HUDEP-2 (cell line): ENCODE measurements around the gene CXorf58.
"Not testable (repeated sequence)": the region's sequence is repeated elsewhere in the genome, so short reads cannot be mapped to it uniquely, and the experiment has no call there.

Experiments
- DNase-seq, 76 experiments: peaks; one replicate each; lab custom pipeline; 2025; ENCODE audit not compliant: unreplicated experiment in 76 of 76; lab: John Stamatoyannopoulos, UW

CXorf58 gene, protein sequence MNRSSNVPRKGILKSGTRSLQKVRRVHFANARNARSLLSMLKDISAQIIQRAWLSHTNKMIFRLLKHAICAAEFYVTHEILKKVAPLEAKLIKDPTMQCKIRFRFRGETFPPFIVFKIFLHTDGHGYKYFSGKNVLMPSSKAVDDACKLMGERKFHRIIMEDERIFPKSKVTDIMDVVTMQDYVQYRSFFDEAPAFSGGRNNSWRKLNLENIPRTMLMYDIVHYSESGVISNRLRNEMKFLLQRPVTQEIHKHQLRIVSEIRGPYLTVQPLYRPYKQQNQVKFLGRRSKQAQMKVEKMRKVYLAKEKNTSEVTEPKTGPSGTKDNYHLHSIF

DNA sequence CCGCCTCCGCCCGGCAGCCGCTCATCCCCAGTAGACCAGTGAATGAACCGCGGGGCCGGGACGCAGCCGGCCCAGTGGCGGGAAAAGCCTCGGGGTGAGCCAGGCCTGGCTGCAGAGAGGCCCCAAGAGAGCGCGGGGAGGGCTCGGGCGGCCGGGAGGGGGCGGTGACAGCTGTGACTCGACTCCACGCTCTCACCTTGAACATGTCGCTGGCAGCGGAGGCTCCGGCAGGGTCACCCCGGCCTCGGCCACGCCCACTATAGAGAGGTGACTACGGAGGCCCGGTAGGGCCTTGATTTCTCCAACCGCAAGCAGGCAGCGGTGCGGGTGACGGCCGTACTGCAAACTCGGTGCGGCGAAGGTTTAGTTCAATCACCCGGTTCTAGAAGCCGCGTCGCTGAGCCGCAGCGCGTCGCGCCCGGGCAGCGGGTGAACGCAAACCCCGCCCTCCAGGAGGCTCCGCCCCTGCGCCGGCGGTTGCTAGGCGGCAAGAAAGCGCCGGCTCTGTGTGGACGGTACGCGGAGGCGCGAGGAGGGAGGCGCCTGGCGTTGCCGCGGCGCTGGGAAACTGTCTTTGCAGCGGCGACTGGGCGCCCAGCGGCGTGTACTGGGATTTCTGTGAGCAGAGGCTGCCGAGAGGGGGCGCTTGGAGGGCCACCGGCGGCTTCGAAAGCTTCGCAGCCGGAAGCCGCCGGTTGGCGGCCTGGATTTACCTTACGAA, at the start of gene CXorf58, which contains the start of gene APOO:
Gene CXorf58, plus strand, starts transcription at position 509 of the 721 bp plus-strand sequence. CDS start 2,297 bp downstream, outside the sequence.
Gene APOO, minus strand, starts transcription at position 441 of the 721 bp plus-strand sequence. Its CDS starts 236 bp downstream, at position 205.
- peak; percentile 3 to 94 (median 84) for DNase-seq

DNA sequence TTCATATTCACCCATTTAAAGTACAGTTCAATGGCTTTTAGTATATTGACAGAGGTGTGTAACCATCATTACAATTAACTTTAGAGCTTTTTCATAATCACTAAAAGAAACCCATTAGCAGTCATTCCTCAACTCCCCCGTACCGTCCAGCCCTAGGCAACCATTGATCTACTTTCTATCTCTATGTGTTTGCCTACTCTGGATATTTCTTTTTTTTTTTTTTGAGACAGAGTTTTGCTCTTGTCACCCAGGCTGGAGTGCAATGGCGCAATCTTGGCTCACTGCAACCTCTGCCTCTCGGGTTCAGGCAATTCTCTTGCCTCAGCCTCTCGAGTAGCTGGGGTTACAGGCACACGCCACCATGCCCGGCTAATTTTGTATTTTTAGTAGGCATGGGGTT, 48.6 kb upstream of the CXorf58 start:
- not testable (repeated sequence) for DNase-seq

DNA sequence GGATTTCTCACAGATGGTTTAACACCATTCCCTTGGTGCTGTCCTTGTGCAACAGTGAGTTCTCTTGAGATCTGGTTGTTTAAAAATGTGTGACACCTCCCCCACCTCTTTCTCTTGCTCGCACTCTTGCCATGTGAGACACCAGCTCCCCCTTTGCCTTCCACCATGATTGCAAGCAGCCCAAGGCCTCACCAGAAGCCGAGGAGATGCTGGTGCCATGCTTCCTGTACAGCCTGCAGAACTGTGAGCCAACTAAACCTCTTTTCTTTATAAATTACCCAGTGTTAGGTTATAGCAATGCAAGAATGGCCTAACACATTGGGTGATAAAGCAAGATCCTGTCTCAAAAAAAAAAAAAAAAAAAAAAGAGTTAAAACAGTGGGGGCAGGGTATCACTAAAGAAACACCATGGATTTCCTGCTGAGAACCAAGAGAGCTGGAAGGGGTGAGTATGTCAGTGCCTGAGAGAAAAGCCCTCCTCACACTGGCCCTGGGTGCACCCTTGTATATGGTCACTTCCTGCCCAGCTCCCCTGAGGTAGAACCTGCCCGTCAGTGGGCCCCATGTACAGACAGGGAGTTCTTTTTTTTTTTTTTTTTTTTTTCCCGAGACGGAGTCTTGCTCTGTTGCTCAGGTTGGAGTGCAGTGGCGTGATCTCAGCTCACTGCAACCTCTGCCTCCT, 46.5 kb upstream of the CXorf58 start:
- no peak for DNase-seq

DNA sequence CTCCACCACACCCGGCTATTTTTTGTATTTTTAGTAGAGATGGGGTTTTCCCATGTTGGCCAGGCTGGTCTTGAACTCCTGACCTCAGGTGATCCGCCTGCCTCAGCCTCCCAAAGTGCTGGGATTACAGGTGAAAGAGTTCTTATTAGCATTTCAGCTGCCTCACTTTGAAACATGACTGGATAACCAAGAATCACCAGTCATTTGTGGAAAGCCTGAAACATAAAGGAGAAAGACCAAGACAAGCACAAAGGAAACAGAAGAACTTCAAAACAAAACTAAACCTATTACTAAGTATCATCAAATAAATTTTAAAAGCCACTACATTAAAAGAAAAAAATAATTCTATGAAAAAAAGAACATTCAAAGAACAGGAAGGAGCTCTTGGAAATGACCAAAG, 45.9 kb upstream of the CXorf58 start:
- DNase-seq: not testable (repeated sequence)

DNA sequence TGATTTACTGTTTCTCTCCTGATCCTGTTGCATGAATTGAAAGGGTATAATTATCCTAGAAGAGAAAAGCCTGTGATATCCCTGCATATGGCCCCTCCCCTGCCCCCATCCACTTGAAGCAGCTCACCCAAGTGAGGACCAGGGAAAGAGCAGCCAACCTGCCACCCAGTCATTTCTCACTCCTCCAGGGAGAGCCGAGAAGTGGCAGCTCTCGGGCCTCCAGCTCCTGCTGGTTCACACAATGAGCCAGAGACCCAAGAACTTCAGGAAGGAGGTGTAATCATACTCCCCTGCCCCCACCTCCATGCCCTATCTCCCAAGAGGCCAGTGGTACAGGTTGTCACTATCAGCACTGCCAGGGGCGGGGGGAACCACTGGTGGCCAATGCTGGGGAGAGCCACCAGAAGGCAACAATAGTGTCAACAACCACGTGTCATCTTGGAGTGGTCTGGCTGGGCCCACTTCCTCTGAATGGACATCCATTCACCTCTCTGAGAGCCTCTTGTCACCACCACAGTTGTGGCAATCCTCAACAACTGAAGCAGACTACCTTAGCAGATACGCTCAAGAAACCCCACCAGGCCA, 43.0 kb upstream of the CXorf58 start:
- DNase-seq: peak in 12 of 76 experiments; percentile 0 to 13 (median 2)

DNA sequence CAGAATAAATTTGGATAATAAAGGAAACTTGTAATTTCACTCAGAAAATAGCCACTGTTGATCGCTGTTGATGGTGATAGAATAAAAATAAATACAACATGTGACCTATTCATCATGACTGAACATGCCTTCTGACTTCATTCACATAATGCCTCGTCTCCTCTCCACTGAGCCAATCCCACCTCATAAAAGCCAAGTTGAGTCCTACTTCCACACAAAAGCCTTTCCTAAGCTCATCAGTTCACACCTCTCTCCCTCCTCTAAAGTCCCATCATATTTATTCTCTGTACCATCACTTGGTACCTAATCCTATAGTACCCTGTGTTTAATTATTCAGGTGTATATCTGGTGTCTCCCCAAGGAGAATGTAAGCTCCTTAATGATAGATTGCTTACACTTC, 37.8 kb upstream of the CXorf58 start:
- DNase-seq: no peak

DNA sequence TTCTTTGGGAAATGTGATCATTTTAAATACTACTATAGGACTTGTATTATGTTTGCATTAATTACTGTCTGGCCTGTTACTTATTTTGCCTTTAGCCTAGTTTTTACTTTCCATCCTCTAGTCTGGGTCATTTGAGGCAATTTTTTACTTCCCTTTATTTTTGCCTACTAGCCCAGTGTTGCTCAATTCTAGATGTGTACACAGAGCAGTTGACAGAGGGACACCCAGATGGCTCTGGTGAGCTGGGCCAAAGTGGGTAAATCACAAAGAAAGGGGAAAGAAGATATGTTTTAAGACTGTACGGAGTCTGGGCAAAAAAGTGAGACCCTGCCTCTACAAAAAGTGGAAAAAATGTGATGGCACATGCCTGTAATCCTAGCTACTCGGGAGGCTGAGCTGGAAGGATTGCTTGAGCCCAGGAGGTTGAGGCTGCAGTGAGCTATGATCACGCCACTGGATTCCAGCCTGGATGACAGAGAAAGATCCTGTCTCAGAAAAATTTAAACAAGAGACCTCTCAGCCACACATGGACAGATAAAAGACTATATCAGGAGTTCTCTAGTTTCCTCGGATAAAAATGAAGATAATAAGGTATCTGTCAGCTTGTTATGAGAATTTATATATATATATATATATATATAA, 35.8 kb upstream of the CXorf58 start:
- no peak for DNase-seq

DNA sequence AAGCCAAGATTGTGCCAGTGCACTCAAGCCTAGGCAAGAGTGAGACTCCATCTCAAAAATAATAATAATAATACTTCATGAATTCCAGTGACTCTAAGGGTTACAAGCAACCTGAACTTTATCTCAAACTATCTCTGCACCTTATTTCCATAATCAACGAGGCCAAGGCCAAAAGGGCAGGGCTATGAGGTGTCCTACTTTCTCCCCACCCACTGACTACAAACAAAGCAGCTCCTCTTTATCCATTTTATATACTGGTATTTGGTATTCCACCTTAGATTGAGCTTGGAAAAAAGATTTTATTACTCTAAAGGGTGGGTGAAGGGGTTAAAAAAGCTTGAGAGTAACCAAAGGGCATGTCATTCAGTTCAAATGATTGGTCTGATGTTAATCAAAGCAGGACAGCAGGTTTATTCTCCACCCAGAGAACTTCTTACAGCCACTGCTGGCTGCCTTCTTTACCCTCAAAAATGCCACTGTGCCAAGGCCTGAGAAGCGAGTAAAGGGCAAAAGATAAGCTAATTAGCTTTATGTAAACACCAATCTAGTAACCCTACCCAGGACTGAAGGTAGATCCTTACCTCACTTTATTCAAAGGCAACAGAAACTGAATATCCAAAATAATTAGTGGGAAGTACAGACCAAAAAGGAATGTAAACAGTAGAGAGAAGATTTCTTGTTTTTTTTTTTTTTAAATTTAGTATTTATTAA, 28.3 kb upstream of the CXorf58 start:
- no peak for DNase-seq

DNA sequence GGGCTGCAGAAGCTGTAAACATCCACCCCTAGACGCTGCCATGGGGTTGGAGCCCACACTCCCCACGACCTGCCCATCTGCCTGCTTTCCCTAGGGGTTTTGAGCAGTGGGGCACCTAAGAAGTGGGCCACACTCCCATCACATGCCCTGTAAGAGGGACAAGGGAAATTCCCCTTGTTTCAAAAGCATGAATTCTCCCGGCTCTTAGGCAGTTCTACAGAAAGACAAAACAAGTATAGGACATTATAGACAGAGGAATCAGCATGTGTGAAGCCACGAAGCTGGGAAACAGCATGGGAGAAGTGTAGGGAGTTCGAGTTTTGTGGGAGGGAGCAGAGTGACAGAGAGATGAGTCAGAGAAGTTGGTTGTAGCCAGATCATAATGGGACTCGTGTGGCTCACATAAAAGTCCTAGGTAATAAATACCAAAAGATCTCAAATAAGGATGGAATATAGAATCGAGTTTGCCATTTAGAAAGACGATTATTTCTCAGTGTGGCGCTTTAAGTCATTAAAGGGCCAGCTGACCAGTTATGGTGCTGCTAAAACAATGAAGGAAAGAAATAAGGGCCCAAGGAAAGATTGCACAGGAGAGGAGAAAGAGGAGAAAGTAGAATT, 24.0 kb upstream of the CXorf58 start:
- peak in 6 of 76 experiments; percentile 1 to 34 (median 6) for DNase-seq

DNA sequence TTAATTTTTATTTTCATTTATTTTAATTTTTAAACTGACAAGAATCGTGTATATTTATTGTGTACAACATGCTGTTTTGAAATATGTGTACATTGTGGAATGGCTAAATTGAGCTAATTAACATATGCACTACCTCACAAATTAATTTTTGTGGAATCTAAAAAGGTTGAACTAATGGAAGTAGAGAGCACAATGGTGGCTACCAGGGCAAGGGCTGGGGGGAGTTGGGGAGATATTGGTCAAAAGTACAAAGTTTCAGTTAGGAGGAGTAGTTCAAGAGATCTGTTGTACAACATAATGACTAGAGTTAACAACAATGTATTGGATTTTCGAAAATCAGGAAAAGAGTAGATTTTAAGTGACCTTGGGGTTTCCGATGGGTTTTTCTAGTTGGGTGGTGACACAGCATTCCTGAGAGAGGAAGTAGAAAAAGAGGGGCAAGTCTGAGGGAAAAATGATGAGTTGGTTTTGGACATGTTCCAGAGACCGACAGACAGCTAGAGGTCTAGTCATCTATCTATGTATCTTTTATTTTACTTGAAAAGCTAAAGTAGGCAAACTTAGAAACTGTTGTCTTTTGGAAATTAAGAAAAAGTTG, 23.3 kb upstream of the CXorf58 start:
- DNase-seq: peak in 24 of 76 experiments; percentile 0 to 37 (median 17)

DNA sequence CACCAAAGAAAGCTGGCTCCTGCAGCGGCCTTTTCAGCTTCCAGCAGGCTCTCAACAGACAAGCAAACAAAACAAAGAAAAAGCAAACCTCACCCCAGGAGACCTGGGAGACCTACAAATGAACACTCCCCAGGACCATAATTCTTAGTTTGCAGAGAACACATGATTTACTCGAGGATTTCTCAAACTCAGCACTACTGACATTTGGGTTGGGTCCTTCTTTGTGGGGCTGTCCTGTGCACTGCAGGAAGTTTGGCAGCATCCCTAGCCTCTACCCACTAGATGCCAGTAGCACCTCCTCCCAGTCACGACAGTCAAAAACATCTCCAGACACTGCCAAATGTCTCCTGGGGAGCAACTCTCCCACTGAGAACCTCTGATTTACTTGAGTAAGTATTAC, 22.0 kb upstream of the CXorf58 start:
- DNase-seq: no peak

DNA sequence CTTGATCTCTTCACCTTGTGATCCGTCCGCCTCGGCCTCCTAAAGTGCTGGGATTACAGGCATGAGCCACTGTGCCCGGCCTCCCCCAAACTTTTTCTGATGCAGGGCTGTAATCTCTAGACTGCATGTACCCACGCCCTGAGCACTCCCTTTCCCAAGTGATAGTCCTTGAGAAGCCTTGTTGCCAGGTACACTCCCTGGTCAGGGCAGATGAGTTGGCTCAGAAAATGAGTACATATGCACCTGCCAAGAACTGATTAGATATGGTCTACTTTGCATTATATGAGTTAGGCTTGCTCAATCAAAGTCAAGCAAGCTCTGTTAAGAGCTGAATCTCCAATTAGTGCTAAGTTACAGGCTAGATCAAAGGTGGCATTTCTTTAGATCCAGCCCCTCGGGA, 20.4 kb upstream of the CXorf58 start:
- DNase-seq: peak in 74 of 76 experiments; percentile 3 to 87 (median 56)

DNA sequence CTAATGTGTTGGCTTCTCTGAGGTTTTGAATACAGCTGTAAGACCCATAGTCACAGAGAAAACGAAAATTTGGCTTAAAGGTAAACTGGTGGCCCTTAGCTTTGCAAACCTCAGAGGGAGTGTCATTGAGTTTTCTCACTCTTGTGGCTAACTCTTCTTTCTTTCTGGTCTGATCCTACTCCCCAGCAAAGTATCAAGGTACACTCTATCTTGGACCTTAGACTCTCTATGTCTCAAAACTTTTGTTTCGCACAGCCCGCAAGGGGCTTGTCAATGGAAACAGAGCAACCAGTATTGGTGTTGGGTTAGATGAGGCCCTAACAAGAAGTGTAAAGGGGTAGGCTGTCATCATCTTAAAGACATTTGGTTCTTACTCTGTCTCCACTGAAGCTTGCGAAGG, 19.9 kb upstream of the CXorf58 start:
- no peak for DNase-seq

DNA sequence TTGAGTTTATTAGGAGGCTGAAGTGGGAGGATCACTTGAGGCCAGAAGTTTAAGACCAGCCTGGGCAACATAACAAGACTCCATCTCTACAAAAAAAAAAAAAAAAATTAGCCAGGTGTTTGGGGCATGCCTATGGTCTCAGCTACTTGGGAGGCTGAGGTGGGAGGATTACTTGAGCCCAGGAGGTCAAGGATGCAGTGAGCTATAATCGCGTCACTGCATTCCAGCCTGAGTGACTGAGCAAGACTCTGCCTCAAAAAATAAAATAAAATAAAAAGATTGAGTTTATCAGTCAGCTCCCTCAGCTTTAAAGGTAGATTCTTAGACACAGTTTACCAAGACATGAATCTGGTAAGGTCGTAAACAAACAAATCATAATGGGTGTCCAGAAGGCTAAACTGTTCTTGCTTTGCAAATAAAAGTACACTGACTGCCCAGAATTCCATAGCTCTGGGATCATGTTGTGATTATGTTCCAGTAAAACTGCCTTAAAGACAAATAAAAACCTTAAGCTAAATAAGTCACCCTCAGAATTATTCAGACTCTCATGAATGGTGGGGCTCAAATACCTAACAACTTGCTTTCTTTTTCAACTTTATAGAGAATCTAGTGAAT, 18.8 kb upstream of the CXorf58 start:
- no peak for DNase-seq

DNA sequence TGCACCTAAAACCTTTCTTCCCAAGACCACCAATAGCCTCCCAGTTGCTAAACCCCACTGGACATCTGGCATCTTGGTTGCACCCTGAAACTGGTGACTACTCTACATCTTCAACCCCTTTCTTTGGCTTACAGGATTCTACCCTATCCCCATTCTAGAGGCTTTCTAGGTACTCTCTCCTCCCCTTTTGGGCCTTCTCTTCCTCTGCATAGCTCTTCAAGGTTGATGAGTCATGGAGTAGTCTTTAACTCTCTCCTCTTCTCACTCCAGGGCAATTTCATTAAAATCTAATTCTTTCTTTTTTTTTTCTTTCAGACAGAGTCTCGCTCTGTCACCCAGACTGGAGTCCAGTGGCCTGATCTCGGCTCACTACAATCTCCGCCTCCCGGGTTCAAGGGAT, 16.9 kb upstream of the CXorf58 start:
- no peak for DNase-seq

DNA sequence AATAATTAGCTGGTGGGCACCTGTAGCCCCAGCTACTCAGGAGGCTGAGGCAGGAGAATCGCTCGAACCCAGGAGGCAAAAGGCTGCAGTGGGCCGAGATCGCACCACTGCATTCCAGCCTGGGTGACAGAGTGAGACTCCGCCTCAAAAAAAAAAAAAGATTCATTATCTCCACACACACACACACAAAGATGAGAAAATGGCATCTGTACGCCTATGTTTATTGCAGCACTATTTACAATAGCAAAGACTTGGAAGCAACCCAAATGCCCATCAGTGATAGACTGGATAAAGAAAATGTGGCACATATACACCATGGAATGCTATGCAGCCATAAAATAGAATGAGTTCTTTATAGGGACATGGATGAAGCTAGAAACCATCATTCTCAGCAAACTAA, 12.8 kb upstream of the CXorf58 start:
- peak in 8 of 76 experiments; percentile 1 to 26 (median 10) for DNase-seq

DNA sequence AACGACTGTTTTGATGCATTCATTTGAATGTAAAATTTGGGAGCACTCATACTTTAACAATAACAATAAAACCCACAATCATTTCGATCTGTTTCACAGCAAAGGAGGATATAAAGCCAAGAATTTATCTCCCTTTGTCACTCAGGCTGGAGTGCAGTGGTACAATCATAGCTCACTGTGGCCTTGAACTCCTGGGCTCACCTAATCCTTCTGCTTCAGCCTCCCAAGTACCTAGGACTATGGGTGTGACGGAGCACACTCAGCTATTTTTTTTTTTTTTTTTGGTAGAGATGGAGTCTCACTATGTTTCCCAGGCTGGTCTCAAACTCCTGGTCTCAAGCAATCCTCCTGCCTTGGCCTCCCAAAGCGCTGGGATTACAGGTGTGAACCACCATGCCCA, 11.3 kb upstream of the CXorf58 start:
- not testable (repeated sequence) for DNase-seq

DNA sequence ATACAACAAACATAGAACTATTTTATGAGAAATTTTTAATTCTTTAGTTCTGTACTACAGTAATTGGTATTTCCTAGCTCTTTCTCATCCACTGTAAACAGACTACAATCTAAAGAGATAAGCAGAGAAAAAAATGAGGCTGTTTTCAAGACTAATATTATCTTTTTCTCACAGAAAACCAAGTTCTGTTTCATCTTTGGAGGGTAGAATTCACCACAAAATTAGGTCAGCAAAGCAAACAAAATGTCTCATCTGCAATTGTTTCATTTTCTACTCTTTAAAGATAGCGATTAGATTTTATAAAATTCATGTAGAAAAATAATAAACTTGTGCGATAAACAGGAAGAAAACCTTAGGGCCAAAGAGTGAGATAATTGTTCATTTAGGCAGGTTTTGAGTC, 10.8 kb upstream of the CXorf58 start:
- peak in 2 of 76 experiments; percentile 3 to 5 for DNase-seq
